K562 (cell line): Measurements from ENCODE around the gene GOLIM4. TPM values are rescaled to one million over a fixed set of nuclear protein-coding genes. Genes with fewer than 3 reads are reported as not detected.

Source experiments
- ATAC-seq: fragments of 200-7000 bp; cut with Tn5 transposase; 3 replicates; pipeline ENCODE4 v1.9.1; 2020; ENCODE audit warnings: moderate library complexity
- BruUV-seq: library from RNA; stranded (reverse); fragments of 400-500 nt; replicated peaks from 2 replicates; lab custom pipeline; 2021; lab: Mats Ljungman, UMichigan
- CTCF ChIA-PET: fragments of 300-600 bp; formaldehyde crosslinking; extraction: SDS; loops from one replicate; lab custom pipeline; 2021; ENCODE audit warnings: low intra/inter-chr PET ratio; lab: Yijun Ruan, JAX
- POLR2A ChIA-PET: fragments of 300-600, 350-650 bp; sonication (Branson Sonifier 250); formaldehyde crosslinking; extraction: SDS; loops from one replicate; lab custom pipeline; 2021; ENCODE audit warnings: antibody characterized with exemption, inconsistent platforms; lab: Yijun Ruan, JAX
- DNase-seq, 4 experiments: peaks; one replicate each; pipeline versions ENCODE4 v3.0.0 to v3.0.0-alpha.2; 2011 to 2018; ENCODE audit warnings: low spot score in 3 of 4, mixed read lengths in 3 of 4; ENCODE audit errors: extremely low read depth in 1 of 4
- FAIRE-seq: peaks from 2 replicates; lab custom pipeline; 2011; peaks lifted over from hg19 to GRCh38; lab: Jason Lieb, UNC
- H2AFZ ChIP-seq: 2 replicates; pipeline ENCODE4 v1.6.0; 2011; ENCODE audit warnings: low read depth, low read length, control low read depth, inconsistent platforms
- H3K27ac ChIP-seq: fragments of 200-600 bp; 3 replicates; pipeline ENCODE4 v1.8.0; 2011; ENCODE audit warnings: low read depth, mild to moderate bottlenecking, control low read depth, inconsistent platforms, low read length, moderate library complexity, mixed read lengths; ENCODE audit errors: extremely low read depth
- H3K27me3 ChIP-seq, 2 experiments: fragments of 300-600 bp in 1 of 2; 2 replicates in 1 of 2; 3 replicates in 1 of 2; pipeline versions ENCODE4 v1.6.0 to v1.8.0; 2011; ENCODE audit warnings: inconsistent platforms in 2 of 2, low read length in 2 of 2, mild to moderate bottlenecking in 1 of 2, mixed read lengths in 1 of 2, moderate library complexity in 1 of 2; ENCODE audit not compliant: control insufficient read depth in 2 of 2, insufficient read depth in 2 of 2
- H3K36me3 ChIP-seq: fragments of 300-600 bp; 3 replicates; pipeline ENCODE4 v1.8.0; 2011; ENCODE audit warnings: mild to moderate bottlenecking, low read length, inconsistent platforms; ENCODE audit not compliant: control insufficient read depth, insufficient read depth
- H3K4me1 ChIP-seq, 2 experiments: fragments of 200-600 bp in 1 of 2; replicated peaks in 1 of 2; 2 replicates in 1 of 2; 3 replicates in 1 of 2; pipeline versions ENCODE4 v1.5.1 to v1.8.0; 2011; ENCODE audit warnings: inconsistent platforms in 2 of 2, low read length in 2 of 2, mild to moderate bottlenecking in 1 of 2, mixed read lengths in 1 of 2, moderate library complexity in 1 of 2; ENCODE audit not compliant: control insufficient read depth in 2 of 2, insufficient read depth in 2 of 2
- H3K4me2 ChIP-seq: 2 replicates; pipeline ENCODE4 v1.6.1; 2011; ENCODE audit warnings: low read length, control low read depth, inconsistent platforms, mixed read lengths; ENCODE audit not compliant: insufficient read depth
- H3K4me3 ChIP-seq: fragments of 200-600 bp; sonication (generic), shearing (Covaris generic); 2 replicates; pipeline ENCODE4 v1.5.1; 2016; ENCODE audit warnings: control low read depth, inconsistent platforms
- H3K79me2 ChIP-seq: fragments of 200-600 bp; 3 replicates; pipeline ENCODE4 v1.8.0; 2011; ENCODE audit warnings: low read length, inconsistent platforms; ENCODE audit not compliant: control insufficient read depth, insufficient read depth
- H3K9ac ChIP-seq, 2 experiments: 2 replicates each; pipeline versions ENCODE4 v1.6.0 to v1.6.1; 2011; ENCODE audit warnings: low read depth in 2 of 2, low read length in 2 of 2, control low read depth in 1 of 2, inconsistent platforms in 1 of 2, mild to moderate bottlenecking in 1 of 2, mixed read lengths in 1 of 2; ENCODE audit not compliant: insufficient read depth in 1 of 2
- H3K9me1 ChIP-seq: one replicate; pipeline ENCODE4 v1.6.0; 2011; ENCODE audit warnings: inconsistent platforms, mild to moderate bottlenecking, low read length, moderate library complexity; ENCODE audit not compliant: control insufficient read depth, insufficient read depth
- H3K9me3 ChIP-seq: replicated peaks from 2 replicates; pipeline ENCODE4 v1.5.1; 2011; ENCODE audit warnings: low read depth, low read length, inconsistent platforms; ENCODE audit not compliant: control insufficient read depth, insufficient read depth
- H4K20me1 ChIP-seq: replicated peaks from 2 replicates; pipeline ENCODE4 v1.6.1; 2011; ENCODE audit warnings: low read length, inconsistent platforms, mixed read lengths; ENCODE audit not compliant: control insufficient read depth, insufficient read depth
- CBFA2T3 ChIP-seq: fragments of 450-650 bp; IDR thresholded peaks from 2 replicates; pipeline ENCODE4 v1.6.1; 2017
- KDM1A ChIP-seq, 2 experiments: fragments of 450-650 bp; IDR thresholded peaks; 2 replicates each; pipeline ENCODE4 v1.6.1; 2016; ENCODE audit warnings: mild to moderate bottlenecking in 2 of 2
- RBM15 ChIP-seq: fragments of 200-400 bp; formaldehyde crosslinking; IDR thresholded peaks from 2 replicates; pipeline ENCODE4 v1.6.1; 2018; ENCODE audit warnings: mild to moderate bottlenecking, low read length, moderate library complexity; ENCODE audit not compliant: insufficient read depth
- STAG1 ChIP-seq: sonication (generic); formaldehyde crosslinking; IDR thresholded peaks from 2 replicates; pipeline ENCODE4 v1.5.0; 2020; ENCODE audit warnings: missing genetic modification reagents, borderline replicate concordance
- ZNF133 ChIP-seq: fragments of 250-450 bp; sonication (Bioruptor Pico); IDR thresholded peaks from 2 replicates; pipeline ENCODE4 v1.4.0; 2020; ENCODE audit warnings: mild to moderate bottlenecking
- WGBS: fragments of 100-300 bp; shearing (Covaris generic); methylation state at CpG from one replicate; pipeline ENCODE4 v1.1.6; 2016; ENCODE audit warnings: low coverage, mixed read lengths; ENCODE audit not compliant: insufficient coverage; ENCODE audit errors: missing lambda C conversion rate; 5-methylcytosine and 5-hydroxymethylcytosine counted together
- in situ Hi-C: fragments of 300-500 bp; cut with MboI; formaldehyde crosslinking; loops from 4 replicates; pipeline ENCODE4 v1.15.0; 2018; ENCODE audit warnings: inconsistent platforms, mixed read lengths
- intact Hi-C: fragments of 100-400 bp; cut with micrococcal nuclease; formaldehyde crosslinking; loops from 2 replicates; pipeline ENCODE4 v1.14.2; 2022
- polyA plus RNA-seq, 8 experiments: library from polyadenylated mRNA; depleted of rRNA in 4 of 8; stranded (reverse) in 5 of 8; unstranded in 3 of 8; fragments of >200 nt; fragmentation: Nextera tagmentation in 2 of 8; fragmentation: Illumina TruSeq in 1 of 8; extraction: Ambion mirVana in 2 of 8; extraction: Trizol in 1 of 8; gene quantifications; 2 replicates each; pipeline versions ENCODE4 v1.2.1 to v1.2.3, GENCODE V29; 2011 to 2014; ENCODE audit warnings: inconsistent platforms in 1 of 8, missing spikeins in 1 of 8
- total RNA-seq, 7 experiments: library from RNA; depleted of rRNA in 6 of 7; stranded (reverse); fragments of >200 nt in 6 of 7; fragmentation: Illumina TruSeq in 2 of 7; extraction: Trizol in 2 of 7; gene quantifications; 2 replicates each; pipeline versions ENCODE4 v1.2.1 to v1.2.3, GENCODE V29; 2011 to 2021; ENCODE audit warnings: low replicate concordance in 1 of 7

The GOLIM4 gene
- total and polyA plus RNA-seq, 9 of the 15 experiments (the other 6 are each of a cell fraction or from before 2014, with no cell fraction given): 9.3 to 39.4 (median 31.0) TPM

GRCh38 chr3:168089179-168089771, 6.4 kb downstream of the GOLIM4 start:
- Histone ChIP-seq H3K27ac (no peak overlapping the region), H4K20me1 (peaks cover 5% of the 10 kb centered on the region), H3K79me2 (peaks cover 99% of the 10 kb centered on the region), H3K9ac (no peak overlapping the region), H2AFZ (no peak overlapping the region), H3K4me3 (no peak overlapping the region), H3K4me1 (peaks cover 0 to 78% of the 10 kb centered on the region in 2 experiments; a peak in 4 of 5 replicates), H3K27me3 (no peaks in the 10 kb centered on the region), H3K9me3 (no peaks in the 10 kb centered on the region), H3K4me2 (no peak overlapping the region), H3K36me3 (no peaks in the 10 kb centered on the region), H3K9me1 (no peaks in the 10 kb centered on the region)
- DNase-seq (no peak), FAIRE-seq (no peak), ATAC-seq (no peak)
- in situ Hi-C loops (no loop called here), intact Hi-C loops (no loop called here)
- no TSS peak for BruUV-seq
- 46% methylated on average over 4 of the region's 4 CpGs for WGBS
- ChIA-PET POLR2A (no interaction called here), CTCF (no interaction called here)
- TF ChIP-seq KDM1A (IDR thresholded peaks at IDR 0.05) (peak; percentile 47 to 57; a peak in 3 of 4 replicates), RBM15 (no peak), CBFA2T3 (peak; percentile 38), STAG1 (CRISPR knock-in tag) (no peak), ZNF133 (no peak)
